Stomach (tissue), 4 donors: ENCODE results near the gene KIFAP3.

ENCODE experiments used
- EP300 ChIP-seq: sonication (generic); formaldehyde crosslinking; IDR thresholded peaks from one replicate; pipeline ENCODE4 v1.6.1; 2017; ENCODE audit warnings: antibody characterized with exemption
- POLR2A ChIP-seq, 4 donors: fragments of 450-650 bp; IDR thresholded peaks; one replicate each; pipeline ENCODE4 v1.6.1; 2016; ENCODE audit warnings: antibody characterized with exemption in 4 of 4, control low read depth in 2 of 4, mild to moderate bottlenecking in 1 of 4, moderate library complexity in 1 of 4
- POLR2AphosphoS5 ChIP-seq, 3 donors: sonication (generic); formaldehyde crosslinking; IDR thresholded peaks; one replicate each; pipeline ENCODE4 v1.6.1; 2016; ENCODE audit warnings: antibody characterized with exemption in 3 of 3
- TF ChIP-seq, protein P1 (sequence below), 7 experiments: fragments of 450-650 bp in 4 of 7; fragments of 200-600 bp in 3 of 7; sonication (generic) in 3 of 7; IDR thresholded peaks; one replicate each; pipeline ENCODE4 v1.5.1; 2016 to 2019; ENCODE audit warnings: antibody characterized with exemption in 7 of 7, control low read depth in 2 of 7, mild to moderate bottlenecking in 1 of 7

DNA sequence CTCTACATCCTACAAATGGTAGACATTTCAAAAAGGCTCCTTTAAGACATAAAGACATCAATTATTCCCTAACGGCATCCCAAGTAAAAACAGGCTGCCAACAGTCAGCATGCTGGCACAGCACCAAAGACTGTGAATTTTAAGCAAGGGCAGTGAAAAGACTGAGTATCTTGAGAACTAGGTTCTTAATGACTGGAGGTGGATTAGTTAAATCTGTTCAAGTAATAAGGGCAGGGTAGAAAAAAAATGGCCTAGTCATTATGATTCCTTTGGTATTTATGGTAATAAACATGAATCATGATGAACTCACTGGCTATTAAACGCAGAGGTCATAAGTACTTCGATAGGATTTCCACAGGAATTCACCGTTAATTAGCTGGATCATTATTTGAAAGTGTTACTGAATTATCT, 75.2 kb downstream of the KIFAP3 start:
- TF ChIP-seq, protein P1, sequence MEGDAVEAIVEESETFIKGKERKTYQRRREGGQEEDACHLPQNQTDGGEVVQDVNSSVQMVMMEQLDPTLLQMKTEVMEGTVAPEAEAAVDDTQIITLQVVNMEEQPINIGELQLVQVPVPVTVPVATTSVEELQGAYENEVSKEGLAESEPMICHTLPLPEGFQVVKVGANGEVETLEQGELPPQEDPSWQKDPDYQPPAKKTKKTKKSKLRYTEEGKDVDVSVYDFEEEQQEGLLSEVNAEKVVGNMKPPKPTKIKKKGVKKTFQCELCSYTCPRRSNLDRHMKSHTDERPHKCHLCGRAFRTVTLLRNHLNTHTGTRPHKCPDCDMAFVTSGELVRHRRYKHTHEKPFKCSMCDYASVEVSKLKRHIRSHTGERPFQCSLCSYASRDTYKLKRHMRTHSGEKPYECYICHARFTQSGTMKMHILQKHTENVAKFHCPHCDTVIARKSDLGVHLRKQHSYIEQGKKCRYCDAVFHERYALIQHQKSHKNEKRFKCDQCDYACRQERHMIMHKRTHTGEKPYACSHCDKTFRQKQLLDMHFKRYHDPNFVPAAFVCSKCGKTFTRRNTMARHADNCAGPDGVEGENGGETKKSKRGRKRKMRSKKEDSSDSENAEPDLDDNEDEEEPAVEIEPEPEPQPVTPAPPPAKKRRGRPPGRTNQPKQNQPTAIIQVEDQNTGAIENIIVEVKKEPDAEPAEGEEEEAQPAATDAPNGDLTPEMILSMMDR (IDR thresholded peaks at IDR 0.05) = no peak
- TF ChIP-seq POLR2AphosphoS5 (IDR thresholded peaks at IDR 0.05) (no peak), POLR2A (IDR thresholded peaks at IDR 0.05) (no peak), EP300 (no peak)
